Type B pancreatic cell (in vitro differentiated cells): ENCODE data around the gene SPOUT1. TPM values are rescaled to one million over a fixed set of nuclear protein-coding genes. Genes with fewer than 3 reads are reported as not detected.

ENCODE experiments used
- DNase-seq: peaks from one replicate; pipeline ENCODE4 v3.0.0; 2021; ENCODE audit warnings: mixed read lengths; ENCODE audit not compliant: unreplicated experiment; ENCODE audit errors: extremely low spot score
- H3K27ac Mint-ChIP-seq: 2 replicates; pipeline ENCODE4 v1.8.0; 2021; ENCODE audit warnings: mild to moderate bottlenecking, mixed read lengths
- H3K27me3 Mint-ChIP-seq: 2 replicates; pipeline ENCODE4 v1.8.0; 2021; ENCODE audit warnings: mixed read lengths
- H3K36me3 Mint-ChIP-seq: 2 replicates; pipeline ENCODE4 v1.8.0; 2021; ENCODE audit warnings: mixed read lengths
- H3K4me1 Mint-ChIP-seq: one replicate; pipeline ENCODE4 v1.8.0; 2021; ENCODE audit warnings: mixed read lengths; ENCODE audit not compliant: unreplicated experiment
- H3K4me3 Mint-ChIP-seq: 2 replicates; pipeline ENCODE4 v1.8.0; 2021; ENCODE audit warnings: mild to moderate bottlenecking, mixed read lengths
- H3K9me3 Mint-ChIP-seq: 2 replicates; pipeline ENCODE4 v1.8.0; 2021; ENCODE audit warnings: mixed read lengths
- total RNA-seq: library from RNA; stranded (reverse); gene quantifications from 2 replicates; pipeline ENCODE4 v1.2.1, GENCODE V29; 2021; ENCODE audit warnings: low replicate concordance
- TF ChIP-seq, protein P1 (sequence below): fragments of 200-600 bp; sonication (generic); conservative IDR thresholded peaks from 2 replicates; pipeline ENCODE4 v1.5.0; 2021; ENCODE audit warnings: antibody characterized with exemption, mild to moderate bottlenecking

SPOUT1 gene
- total RNA-seq, 1 donor from 2014 or later = 53.4 TPM

- DNase-seq = no peak
- Mint-ChIP-seq H3K27me3 (no peaks in the 10 kb centered on the region), H3K4me1 (no peaks in the 10 kb centered on the region), H3K4me3 (no peak overlapping the region), H3K36me3 (no peaks in the 10 kb centered on the region), H3K9me3 (no peaks in the 10 kb centered on the region), H3K27ac (no peak overlapping the region)
- TF ChIP-seq, protein P1, sequence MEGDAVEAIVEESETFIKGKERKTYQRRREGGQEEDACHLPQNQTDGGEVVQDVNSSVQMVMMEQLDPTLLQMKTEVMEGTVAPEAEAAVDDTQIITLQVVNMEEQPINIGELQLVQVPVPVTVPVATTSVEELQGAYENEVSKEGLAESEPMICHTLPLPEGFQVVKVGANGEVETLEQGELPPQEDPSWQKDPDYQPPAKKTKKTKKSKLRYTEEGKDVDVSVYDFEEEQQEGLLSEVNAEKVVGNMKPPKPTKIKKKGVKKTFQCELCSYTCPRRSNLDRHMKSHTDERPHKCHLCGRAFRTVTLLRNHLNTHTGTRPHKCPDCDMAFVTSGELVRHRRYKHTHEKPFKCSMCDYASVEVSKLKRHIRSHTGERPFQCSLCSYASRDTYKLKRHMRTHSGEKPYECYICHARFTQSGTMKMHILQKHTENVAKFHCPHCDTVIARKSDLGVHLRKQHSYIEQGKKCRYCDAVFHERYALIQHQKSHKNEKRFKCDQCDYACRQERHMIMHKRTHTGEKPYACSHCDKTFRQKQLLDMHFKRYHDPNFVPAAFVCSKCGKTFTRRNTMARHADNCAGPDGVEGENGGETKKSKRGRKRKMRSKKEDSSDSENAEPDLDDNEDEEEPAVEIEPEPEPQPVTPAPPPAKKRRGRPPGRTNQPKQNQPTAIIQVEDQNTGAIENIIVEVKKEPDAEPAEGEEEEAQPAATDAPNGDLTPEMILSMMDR = no peak
These were observed 8.7 kb upstream of the SPOUT1 start for GRCh38 chr9:128838338-128838737.

DNA sequence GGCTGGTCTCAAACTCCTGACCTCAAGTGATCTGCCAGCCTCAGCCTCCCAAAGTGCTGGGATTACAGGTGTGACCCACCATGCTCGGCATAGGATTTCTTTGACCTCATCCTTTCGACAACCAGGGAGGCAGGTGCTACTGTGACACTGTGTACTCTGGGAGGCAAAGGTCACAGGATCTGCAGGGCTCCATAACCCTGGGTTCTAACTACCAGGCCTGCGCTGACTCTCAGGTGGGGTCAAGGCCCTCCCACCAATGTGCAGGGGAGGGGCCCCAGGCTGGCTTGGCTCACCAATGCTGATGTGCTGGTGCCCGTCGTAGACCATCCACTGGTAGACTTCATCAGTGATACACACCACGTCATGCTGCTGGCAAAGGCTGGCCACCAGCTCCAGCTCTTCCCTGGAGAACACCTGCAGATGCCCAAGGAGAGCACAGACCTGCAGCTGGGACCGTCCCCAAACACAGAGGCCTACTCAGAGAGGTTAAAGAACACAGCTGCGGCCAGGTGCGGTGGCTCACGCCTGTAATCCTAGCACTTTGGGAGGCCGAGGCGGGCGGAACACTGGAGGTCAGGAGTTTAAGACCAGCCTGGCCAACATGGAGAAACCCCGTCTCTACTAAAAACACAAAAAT, 7.0 kb upstream of the SPOUT1 start:
- DNase-seq = no peak
- no peaks in the 10 kb centered on the region for H3K9me3 Mint-ChIP-seq
- no peak overlapping the region for H3K4me3 Mint-ChIP-seq
- no peaks in the 10 kb centered on the region for H3K27me3 Mint-ChIP-seq
- TF ChIP-seq, protein P1 = no peak
- no peaks in the 10 kb centered on the region for H3K36me3 Mint-ChIP-seq
- H3K4me1 Mint-ChIP-seq = no peaks in the 10 kb centered on the region
- no peak overlapping the region for H3K27ac Mint-ChIP-seq

DNA sequence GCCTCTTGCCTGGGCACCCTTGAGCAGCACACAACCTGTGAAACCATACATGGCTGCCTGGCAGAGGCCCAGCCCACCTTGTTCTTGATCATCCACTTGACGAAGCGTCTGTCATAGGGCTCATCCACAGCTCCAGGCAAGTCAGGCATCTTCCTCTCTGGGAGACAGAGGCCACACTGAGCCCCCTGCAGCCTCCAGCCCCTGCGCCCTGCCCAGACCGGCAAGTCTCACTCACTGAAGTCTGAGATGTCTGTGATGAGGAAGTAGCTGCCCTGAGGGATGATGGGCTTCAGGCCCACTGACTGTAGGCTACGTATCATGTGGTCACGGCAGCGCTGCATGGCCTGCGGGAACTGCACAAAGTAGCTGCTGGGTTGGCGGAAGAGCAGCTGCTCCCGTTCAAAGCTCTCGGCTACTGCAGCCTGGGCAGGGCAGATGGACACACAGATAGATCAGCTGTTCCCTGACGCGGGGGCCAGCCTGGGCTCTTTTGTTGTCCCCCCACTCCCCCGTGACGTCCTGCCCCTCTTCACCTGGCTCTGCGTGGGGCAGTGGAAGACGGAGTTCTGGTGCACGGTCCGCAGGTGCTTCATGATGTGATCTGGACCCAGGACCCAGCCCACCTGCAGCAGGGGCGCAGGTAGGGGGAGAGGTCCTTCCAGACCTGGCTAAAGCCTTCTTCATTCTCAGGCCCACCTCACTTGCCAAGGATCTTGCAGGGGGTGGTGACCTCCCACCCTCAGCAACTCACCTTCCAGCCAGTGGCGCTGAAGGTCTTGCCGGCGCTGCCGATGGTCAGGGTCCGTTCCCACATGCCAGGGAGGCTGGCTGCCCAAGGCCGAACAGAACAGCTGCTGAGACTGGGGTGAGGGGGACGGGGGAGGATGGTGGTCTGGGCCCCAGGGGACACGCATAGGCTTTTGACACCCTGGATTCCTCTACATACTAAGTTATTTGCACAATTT, 5.9 kb upstream of the SPOUT1 start:
- Mint-ChIP-seq H3K27me3 (no peaks in the 10 kb centered on the region), H3K9me3 (no peaks in the 10 kb centered on the region), H3K4me3 (no peak overlapping the region), H3K4me1 (no peaks in the 10 kb centered on the region), H3K36me3 (no peaks in the 10 kb centered on the region), H3K27ac (no peak overlapping the region)
- TF ChIP-seq, protein P1 = no peak
- no peak for DNase-seq

GRCh38 chr9:128833696-128834095, 4.1 kb upstream of the SPOUT1 start:
- Mint-ChIP-seq H3K9me3 (no peaks in the 10 kb centered on the region), H3K27ac (no peak overlapping the region), H3K27me3 (no peaks in the 10 kb centered on the region), H3K36me3 (no peaks in the 10 kb centered on the region), H3K4me1 (peaks cover 5% of the 10 kb centered on the region), H3K4me3 (no peak overlapping the region)
- no peak for DNase-seq
- TF ChIP-seq, protein P1 = no peak

- DNase-seq = no peak
- no peaks in the 10 kb centered on the region for H3K9me3 Mint-ChIP-seq
- no peaks in the 10 kb centered on the region for H3K27me3 Mint-ChIP-seq
- TF ChIP-seq, protein P1 = no peak
- peak overlapping the region; percentile 82 for H3K27ac Mint-ChIP-seq
- H3K4me1 Mint-ChIP-seq = peaks cover 8% of the 10 kb centered on the region
- H3K4me3 Mint-ChIP-seq = peak overlapping the region; percentile 97
- H3K36me3 Mint-ChIP-seq = no peaks in the 10 kb centered on the region
These were observed 708 bp downstream of the SPOUT1 start for GRCh38 chr9:128828719-128829452.
